ENCODE results near the gene LIMS2.

GRCh38 chr2:127622561-127623387, 52.6 kb downstream of the LIMS2 start:
- TF ChIP-seq CTCF (IDR thresholded peaks at IDR 0.05) (no peak), POLR2AphosphoS5 (IDR thresholded peaks at IDR 0.05) (no peak), POLR2A (IDR thresholded peaks at IDR 0.05) (no peak)

All from breast epithelium (tissue), 3 donors.